Adrenal gland (tissue), 5 donors: ENCODE results near the gene ANKRD44.

ENCODE experiments used
- CTCF ChIP-seq, 6 experiments: fragments of 450-650 bp in 4 of 6; fragments of 200-600 bp in 2 of 6; sonication (generic) in 1 of 6; IDR thresholded peaks; 1 replicate in 5 of 6; 2 replicates in 1 of 6; pipeline versions ENCODE4 v1.5.1 to v1.8.0; 2016 to 2021; ENCODE audit warnings: antibody characterized with exemption in 6 of 6, mild to moderate bottlenecking in 2 of 6, moderate library complexity in 1 of 6
- POLR2A ChIP-seq, 2 donors: fragments of 450-650 bp; IDR thresholded peaks; one replicate each; pipeline ENCODE4 v1.6.1; 2017; ENCODE audit warnings: antibody characterized with exemption in 2 of 2, mild to moderate bottlenecking in 2 of 2, moderate library complexity in 1 of 2
- donor health status: DM: no; HTN: no; CAD: no.

- TF ChIP-seq CTCF (IDR thresholded peaks at IDR 0.05) (no peak), POLR2A (IDR thresholded peaks at IDR 0.05) (no peak)
These were observed 321.1 kb downstream of the ANKRD44 start for GRCh38 chr2:196989496-196989895.
